ENCODE measurements around the gene CSGALNACT2.

CSGALNACT2 gene

GRCh38 chr10:43124574-43125273 lies 13.5 kb upstream of the CSGALNACT2 start:
- no peak for TF ChIP-seq ZNF274 (IDR thresholded peaks at IDR 0.05; ENCODE audit: low read depth, low read length)
- H3K4me3 ChIP-seq (ENCODE audit: low read length), result no peak overlapping the region

GRCh38 chr10:43125274-43125845 lies 12.9 kb upstream of the CSGALNACT2 start:
- TF ChIP-seq ZNF274 (IDR thresholded peaks at IDR 0.05; ENCODE audit: low read depth, low read length), result no peak
- H3K4me3 ChIP-seq (ENCODE audit: low read length), result no peak overlapping the region

- TF ChIP-seq ZNF274 (IDR thresholded peaks at IDR 0.05; ENCODE audit: low read depth, low read length), result no peak
Measured at GRCh38 chr10:43125881-43126731, 12.1 kb upstream of the CSGALNACT2 start.

GRCh38 chr10:43126759-43127424 lies 11.4 kb upstream of the CSGALNACT2 start:
- TF ChIP-seq ZNF274 (IDR thresholded peaks at IDR 0.05; ENCODE audit: low read depth, low read length), result no peak
- H3K4me3 ChIP-seq (ENCODE audit: low read length), result no peak overlapping the region

More at GRCh38 chr10:43125881-43126731, 12.1 kb upstream of the CSGALNACT2 start:
- no peak overlapping the region for H3K4me3 ChIP-seq (ENCODE audit: low read length)

- H3K4me3 ChIP-seq (ENCODE audit: low read length), result no peak overlapping the region
Measured at GRCh38 chr10:43127442-43127841, 10.8 kb upstream of the CSGALNACT2 start.

GRCh38 chr10:43128331-43128730 lies 9.9 kb upstream of the CSGALNACT2 start:
- no peak for TF ChIP-seq ZNF274 (IDR thresholded peaks at IDR 0.05; ENCODE audit: low read depth, low read length)
- H3K4me3 ChIP-seq (ENCODE audit: low read length), result no peak overlapping the region

More at GRCh38 chr10:43127442-43127841, 10.8 kb upstream of the CSGALNACT2 start:
- no peak for TF ChIP-seq ZNF274 (IDR thresholded peaks at IDR 0.05; ENCODE audit: low read depth, low read length)

GRCh38 chr10:43128958-43129706 lies 9.1 kb upstream of the CSGALNACT2 start:
- TF ChIP-seq ZNF274 (IDR thresholded peaks at IDR 0.05; ENCODE audit: low read depth, low read length), result no peak
- no peak overlapping the region for H3K4me3 ChIP-seq (ENCODE audit: low read length)

GRCh38 chr10:43130770-43131171 lies 7.5 kb upstream of the CSGALNACT2 start:
- H3K4me3 ChIP-seq (ENCODE audit: low read length), result no peak overlapping the region
- TF ChIP-seq ZNF274 (IDR thresholded peaks at IDR 0.05; ENCODE audit: low read depth, low read length), result no peak

GRCh38 chr10:43131256-43131655 lies 7.0 kb upstream of the CSGALNACT2 start:
- no peak overlapping the region for H3K4me3 ChIP-seq (ENCODE audit: low read length)
- TF ChIP-seq ZNF274 (IDR thresholded peaks at IDR 0.05; ENCODE audit: low read depth, low read length), result no peak

GRCh38 chr10:43131906-43132305 lies 6.3 kb upstream of the CSGALNACT2 start:
- no peak for TF ChIP-seq ZNF274 (IDR thresholded peaks at IDR 0.05; ENCODE audit: low read depth, low read length)
- H3K4me3 ChIP-seq (ENCODE audit: low read length), result no peak overlapping the region

GRCh38 chr10:43132867-43133787 lies 5.1 kb upstream of the CSGALNACT2 start:
- no peak for TF ChIP-seq ZNF274 (IDR thresholded peaks at IDR 0.05; ENCODE audit: low read depth, low read length)

GRCh38 chr10:43134126-43134905 lies 3.9 kb upstream of the CSGALNACT2 start:
- no peak overlapping the region for H3K4me3 ChIP-seq (ENCODE audit: low read length)
- no peak for TF ChIP-seq ZNF274 (IDR thresholded peaks at IDR 0.05; ENCODE audit: low read depth, low read length)

More at GRCh38 chr10:43132867-43133787, 5.1 kb upstream of the CSGALNACT2 start:
- no peak overlapping the region for H3K4me3 ChIP-seq (ENCODE audit: low read length)

Measured in GM08714 (cell line).